ENCODE measurements around the gene LCOR. TPM values are rescaled to one million over a fixed set of nuclear protein-coding genes. Genes with fewer than 3 reads are reported as not detected.
"Not testable (repeated sequence)": the region's sequence is repeated elsewhere in the genome, so short reads cannot be mapped to it uniquely, and the experiment has no call there.

LCOR gene
- total RNA-seq, 1 experiment from 2014 or later = 42.1 TPM

GRCh38 chr10:96935810-96936209 is 103.7 kb downstream of the LCOR start:
- Histone ChIP-seq H2AFZ (ENCODE audit: low read length) (no peak overlapping the region), H3K14ac (ENCODE audit: insufficient read depth, low read length) (no peak overlapping the region), H2AK5ac (ENCODE audit: insufficient read length, low read length) (no peak overlapping the region), H3K18ac (ENCODE audit: insufficient read length, low read depth, low read length) (no peak overlapping the region), H3K23ac (ENCODE audit: insufficient read length, low read depth, low read length) (no peak overlapping the region), H4K8ac (replicated peaks; ENCODE audit: insufficient read length, low read depth, low read length) (no peak overlapping the region), H2BK20ac (ENCODE audit: low read depth, low read length, poor library complexity, severe bottlenecking) (no peak overlapping the region), H3K27ac (ENCODE audit: insufficient read length, low read depth, low read length) (no peak overlapping the region), H2BK12ac (ENCODE audit: insufficient read length, low read depth, low read length) (no peak overlapping the region), H3K4me2 (ENCODE audit: insufficient read depth, insufficient read length, low read length) (no peak overlapping the region), H2BK120ac (ENCODE audit: low read depth, low read length, poor library complexity, severe bottlenecking) (no peak overlapping the region), H3K4ac (ENCODE audit: low read depth, low read length) (no peak overlapping the region), H3T11ph (ENCODE audit: low read length) (no peak overlapping the region), H3K9ac (ENCODE audit: extremely low read depth, insufficient read length, low read length) (no peak overlapping the region), H3K27me3 (ENCODE audit: insufficient read depth, low read length) (no peaks in the 10 kb centered on the region), H2BK15ac (ENCODE audit: low read depth, low read length) (no peak overlapping the region), H4K91ac (ENCODE audit: insufficient read length, low read depth, low read length) (no peak overlapping the region), H3K56ac (ENCODE audit: insufficient read length, low read depth, low read length) (no peak overlapping the region), H3K23me2 (ENCODE audit: insufficient read length, low read depth, low read length, poor library complexity, severe bottlenecking) (no peaks in the 10 kb centered on the region), H3K4me1 (ENCODE audit: insufficient read depth, low read length) (no peaks in the 10 kb centered on the region), H4K5ac (ENCODE audit: insufficient read length, low read depth, low read length) (no peak overlapping the region), H3K9me3 (ENCODE audit: control insufficient read depth, low read depth, low read length) (no peaks in the 10 kb centered on the region), H2BK5ac (ENCODE audit: insufficient read length, low read length) (no peak overlapping the region), H3K79me1 (ENCODE audit: insufficient read depth, low read depth, low read length, poor library complexity, severe bottlenecking) (no peaks in the 10 kb centered on the region), H4K20me1 (ENCODE audit: control insufficient read depth, insufficient read depth, insufficient read length) (no peaks in the 10 kb centered on the region), H3K79me2 (ENCODE audit: insufficient read depth, low read length) (no peaks in the 10 kb centered on the region)
- Mint-ChIP-seq H3K9me3 (peaks cover 8 to 15% of the 10 kb centered on the region in 2 experiments), H3K27me3 (ENCODE audit: low read depth) (no peaks in the 10 kb centered on the region; the same call in 1 of the 2 replicates), H3K36me3 (ENCODE audit: insufficient read depth in 1 of 3, low read depth in 3 of 3) (peaks cover 21 to 34% (median 32%) of the 10 kb centered on the region in 3 experiments), H3K27ac (peak overlapping the region in 1 of 3 experiments; percentile 32; a peak in 1 of 7 replicates), H3K4me1 (peaks cover 0 to 5% of the 10 kb centered on the region in 2 experiments; a peak in 2 of 4 replicates), H3K4me3 (no peak overlapping the region)
- no peak for TF ChIP-seq CTCF (conservative IDR thresholded peaks at IDR 0.05)
- DNase-seq = no peak
- WGBS (ENCODE audit: extremely low coverage, insufficient read length, low lambda C conversion rate) = no CpG with 5 or more reads among the region's 5 CpGs

GRCh38 chr10:96943161-96943560 is 111.1 kb downstream of the LCOR start:
- not testable (repeated sequence) for H3K14ac ChIP-seq (ENCODE audit: insufficient read depth, low read length); H3K27ac Mint-ChIP-seq; H2BK20ac ChIP-seq (ENCODE audit: low read depth, low read length, poor library complexity, severe bottlenecking); H3K4me3 Mint-ChIP-seq; H4K20me1 ChIP-seq (ENCODE audit: control insufficient read depth, insufficient read depth, insufficient read length); H3K23me2 ChIP-seq (ENCODE audit: insufficient read length, low read depth, low read length, poor library complexity, severe bottlenecking); H2BK120ac ChIP-seq (ENCODE audit: low read depth, low read length, poor library complexity, severe bottlenecking); H2BK12ac ChIP-seq (ENCODE audit: insufficient read length, low read depth, low read length); H4K8ac ChIP-seq (replicated peaks; ENCODE audit: insufficient read length, low read depth, low read length); H3K9ac ChIP-seq (ENCODE audit: extremely low read depth, insufficient read length, low read length); H3K9me3 ChIP-seq (ENCODE audit: control insufficient read depth, low read depth, low read length); H3K4me1 Mint-ChIP-seq; H4K5ac ChIP-seq (ENCODE audit: insufficient read length, low read depth, low read length); H4K91ac ChIP-seq (ENCODE audit: insufficient read length, low read depth, low read length); H2AFZ ChIP-seq (ENCODE audit: low read length); H3K27me3 ChIP-seq (ENCODE audit: insufficient read depth, low read length); H3K23ac ChIP-seq (ENCODE audit: insufficient read length, low read depth, low read length); H2BK5ac ChIP-seq (ENCODE audit: insufficient read length, low read length); H3K18ac ChIP-seq (ENCODE audit: insufficient read length, low read depth, low read length); H3K56ac ChIP-seq (ENCODE audit: insufficient read length, low read depth, low read length); H3K79me1 ChIP-seq (ENCODE audit: insufficient read depth, low read depth, low read length, poor library complexity, severe bottlenecking); H3K27ac ChIP-seq (ENCODE audit: insufficient read length, low read depth, low read length); H3K27me3 Mint-ChIP-seq (ENCODE audit: low read depth); H3K4me1 ChIP-seq (ENCODE audit: insufficient read depth, low read length); H3K79me2 ChIP-seq (ENCODE audit: insufficient read depth, low read length); H3T11ph ChIP-seq (ENCODE audit: low read length); H3K4me2 ChIP-seq (ENCODE audit: insufficient read depth, insufficient read length, low read length); H2BK15ac ChIP-seq (ENCODE audit: low read depth, low read length); H2AK5ac ChIP-seq (ENCODE audit: insufficient read length, low read length); H3K4ac ChIP-seq (ENCODE audit: low read depth, low read length); DNase-seq
- no CpG with 5 or more reads among the region's 8 CpGs for WGBS (ENCODE audit: extremely low coverage, insufficient read length, low lambda C conversion rate)
- Mint-ChIP-seq H3K9me3 (peaks cover 8 to 19% of the 10 kb centered on the region in 2 experiments), H3K36me3 (ENCODE audit: insufficient read depth in 1 of 3, low read depth in 3 of 3) (peaks cover 16 to 26% (median 20%) of the 10 kb centered on the region in 3 experiments)

Measured in H9 (cell line).